Gastroesophageal sphincter (tissue), 3 donors: ENCODE data around the gene DNAAF9.

Experiments used
- EP300 ChIP-seq: sonication (generic); formaldehyde crosslinking; IDR thresholded peaks from one replicate; pipeline ENCODE4 v1.6.1; 2017; ENCODE audit warnings: antibody characterized with exemption, mild to moderate bottlenecking
- POLR2A ChIP-seq, 2 donors: fragments of 450-650 bp; IDR thresholded peaks; one replicate each; pipeline ENCODE4 v1.6.1; 2017; ENCODE audit warnings: antibody characterized with exemption in 2 of 2, mild to moderate bottlenecking in 2 of 2, moderate library complexity in 1 of 2
- POLR2AphosphoS5 ChIP-seq: sonication (generic); formaldehyde crosslinking; IDR thresholded peaks from one replicate; pipeline ENCODE4 v1.6.1; 2017; ENCODE audit warnings: antibody characterized with exemption
- TF ChIP-seq, protein P1 (sequence below), 4 experiments: fragments of 200-600 bp in 2 of 4; fragments of 450-650 bp in 2 of 4; sonication (generic) in 1 of 4; IDR thresholded peaks; one replicate each; pipeline ENCODE4 v1.5.1; 2017 to 2019; ENCODE audit warnings: antibody characterized with exemption in 4 of 4, mild to moderate bottlenecking in 2 of 4, moderate library complexity in 2 of 4

- TF ChIP-seq POLR2A (IDR thresholded peaks at IDR 0.05) (no peak), POLR2AphosphoS5 (no peak), EP300 (no peak)
- TF ChIP-seq, protein P1, sequence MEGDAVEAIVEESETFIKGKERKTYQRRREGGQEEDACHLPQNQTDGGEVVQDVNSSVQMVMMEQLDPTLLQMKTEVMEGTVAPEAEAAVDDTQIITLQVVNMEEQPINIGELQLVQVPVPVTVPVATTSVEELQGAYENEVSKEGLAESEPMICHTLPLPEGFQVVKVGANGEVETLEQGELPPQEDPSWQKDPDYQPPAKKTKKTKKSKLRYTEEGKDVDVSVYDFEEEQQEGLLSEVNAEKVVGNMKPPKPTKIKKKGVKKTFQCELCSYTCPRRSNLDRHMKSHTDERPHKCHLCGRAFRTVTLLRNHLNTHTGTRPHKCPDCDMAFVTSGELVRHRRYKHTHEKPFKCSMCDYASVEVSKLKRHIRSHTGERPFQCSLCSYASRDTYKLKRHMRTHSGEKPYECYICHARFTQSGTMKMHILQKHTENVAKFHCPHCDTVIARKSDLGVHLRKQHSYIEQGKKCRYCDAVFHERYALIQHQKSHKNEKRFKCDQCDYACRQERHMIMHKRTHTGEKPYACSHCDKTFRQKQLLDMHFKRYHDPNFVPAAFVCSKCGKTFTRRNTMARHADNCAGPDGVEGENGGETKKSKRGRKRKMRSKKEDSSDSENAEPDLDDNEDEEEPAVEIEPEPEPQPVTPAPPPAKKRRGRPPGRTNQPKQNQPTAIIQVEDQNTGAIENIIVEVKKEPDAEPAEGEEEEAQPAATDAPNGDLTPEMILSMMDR (IDR thresholded peaks at IDR 0.05): no peak
Measured at GRCh38 chr20:3410464-3410863, 3.0 kb upstream of the DNAAF9 start.
